Limb (tissue), 2 donors: Measurements from ENCODE around the gene KLHL6.

Experiments used
- DNase-seq, 2 donors: peaks; one replicate each; pipeline ENCODE4 v3.0.0-alpha.2; 2016; ENCODE audit errors: extremely low spot score in 2 of 2

KLHL6 gene

DNA sequence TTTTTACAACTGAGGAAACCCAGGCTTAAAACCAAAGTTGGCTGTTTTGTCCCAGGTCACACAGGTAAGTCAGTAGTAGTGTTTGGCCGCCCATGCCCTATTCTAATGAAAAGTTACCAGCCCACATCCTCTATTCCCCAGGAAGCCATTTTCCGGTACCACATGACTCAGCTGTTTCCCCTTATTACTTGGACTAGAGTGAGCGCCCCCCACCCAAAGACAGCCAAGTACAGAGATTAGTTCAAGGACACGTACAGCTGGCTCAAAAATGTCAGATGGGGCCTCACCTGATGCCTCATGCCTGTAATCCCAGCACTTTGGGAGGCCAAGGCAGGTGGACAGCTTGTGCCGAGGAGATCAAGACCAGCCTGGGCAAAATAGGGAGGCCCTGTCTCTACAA lies 8.5 kb upstream of the KLHL6 start:
- no peak for DNase-seq

- DNase-seq: no peak
Observed at GRCh38 chr3:183563536-183563874, 8.0 kb upstream of the KLHL6 start.

DNA sequence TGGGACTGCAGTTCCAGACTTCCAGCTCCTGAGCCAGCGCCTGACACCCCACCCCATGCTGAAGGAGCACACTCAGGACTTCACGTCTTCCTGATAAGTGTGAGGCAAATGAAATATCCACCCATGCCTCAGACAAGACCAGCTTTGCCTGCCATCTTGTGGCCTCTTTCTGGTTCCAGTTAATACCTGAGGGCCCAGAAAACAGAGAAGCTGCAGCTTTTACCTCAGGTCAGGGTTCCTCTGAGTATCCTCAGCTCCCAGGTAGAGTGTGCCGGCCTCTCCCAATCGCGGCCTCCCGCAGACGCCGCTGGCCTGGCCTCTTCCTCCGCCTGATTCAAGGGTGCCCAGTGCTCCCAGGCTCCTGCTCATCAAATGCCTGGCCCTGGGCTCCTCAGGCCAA lies 5.1 kb upstream of the KLHL6 start:
- DNase-seq: no peak

GRCh38 chr3:183558495-183558894 lies 3.0 kb upstream of the KLHL6 start:
- DNase-seq: no peak

GRCh38 chr3:183556722-183557121 lies 1.2 kb upstream of the KLHL6 start:
- no peak for DNase-seq

- no peak for DNase-seq
Observed at GRCh38 chr3:183554377-183554776, 1.1 kb downstream of the KLHL6 start.

- no peak for DNase-seq
Observed at GRCh38 chr3:183553334-183554026, 2.0 kb downstream of the KLHL6 start.

DNA sequence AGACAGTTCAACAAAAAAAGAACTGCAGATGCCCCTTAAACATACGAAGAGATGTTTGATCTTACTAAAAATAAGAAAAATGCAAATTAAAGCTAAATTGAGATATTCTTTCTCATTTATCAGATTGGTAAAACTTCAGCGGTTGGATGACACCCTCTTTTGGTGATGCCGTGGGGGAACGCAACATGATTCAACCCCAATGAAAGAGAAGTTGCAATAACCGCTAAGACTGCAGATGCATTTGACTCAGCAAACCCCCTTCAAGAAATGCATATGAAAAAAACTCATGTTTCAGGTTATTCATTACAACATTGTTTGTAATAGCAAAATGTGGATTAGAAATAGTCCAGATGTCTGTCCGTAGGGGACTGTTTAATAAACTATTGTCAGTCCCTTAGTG lies 3.6 kb downstream of the KLHL6 start:
- no peak for DNase-seq

- no peak for DNase-seq
Observed at GRCh38 chr3:183548262-183548769, 7.2 kb downstream of the KLHL6 start.

DNA sequence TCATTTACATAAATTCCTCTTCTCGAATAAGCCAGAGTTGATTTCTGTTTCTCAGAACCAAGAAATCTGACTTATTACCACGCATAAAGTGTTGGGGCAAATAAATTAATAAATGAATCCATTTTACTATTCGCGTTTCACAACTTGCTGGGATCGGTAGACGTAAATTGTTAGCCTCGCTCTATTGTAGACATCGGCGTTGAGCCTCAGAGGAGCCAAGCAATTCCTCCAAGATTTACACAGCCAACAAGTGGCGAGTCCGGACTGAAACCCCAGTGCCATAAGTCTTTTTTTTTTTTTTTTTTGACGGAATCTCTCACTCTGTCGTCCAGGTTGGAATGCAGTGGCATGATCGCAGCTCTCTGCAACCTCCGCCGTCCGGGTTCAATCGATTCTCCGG lies 8.9 kb downstream of the KLHL6 start:
- no peak for DNase-seq

DNA sequence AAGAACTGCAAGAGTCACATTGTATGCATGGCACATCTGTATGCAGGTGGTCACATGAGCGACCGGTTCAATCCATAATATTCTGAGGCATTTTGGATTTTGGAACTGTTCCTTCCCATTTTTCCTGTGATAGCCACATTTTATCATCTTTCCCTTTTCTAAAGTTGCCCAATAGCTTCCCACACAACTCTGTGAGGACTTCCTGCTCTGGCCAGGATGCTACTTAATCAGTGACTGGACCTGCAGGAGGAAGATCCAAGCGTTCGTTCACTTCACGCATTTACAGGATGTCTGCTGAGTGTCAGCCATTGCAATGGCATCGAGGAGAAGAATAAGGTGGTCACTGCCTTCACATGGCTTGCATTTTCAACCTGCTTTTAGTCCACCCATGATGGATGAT lies 9.8 kb downstream of the KLHL6 start:
- DNase-seq: no peak

- DNase-seq: no peak
Observed at GRCh38 chr3:183542355-183542754, 13.2 kb downstream of the KLHL6 start.

GRCh38 chr3:183541738-183542137 lies 13.8 kb downstream of the KLHL6 start:
- no peak for DNase-seq

GRCh38 chr3:183541235-183541655 lies 14.3 kb downstream of the KLHL6 start:
- DNase-seq: no peak

GRCh38 chr3:183540501-183541234 lies 14.8 kb downstream of the KLHL6 start:
- DNase-seq: no peak

DNA sequence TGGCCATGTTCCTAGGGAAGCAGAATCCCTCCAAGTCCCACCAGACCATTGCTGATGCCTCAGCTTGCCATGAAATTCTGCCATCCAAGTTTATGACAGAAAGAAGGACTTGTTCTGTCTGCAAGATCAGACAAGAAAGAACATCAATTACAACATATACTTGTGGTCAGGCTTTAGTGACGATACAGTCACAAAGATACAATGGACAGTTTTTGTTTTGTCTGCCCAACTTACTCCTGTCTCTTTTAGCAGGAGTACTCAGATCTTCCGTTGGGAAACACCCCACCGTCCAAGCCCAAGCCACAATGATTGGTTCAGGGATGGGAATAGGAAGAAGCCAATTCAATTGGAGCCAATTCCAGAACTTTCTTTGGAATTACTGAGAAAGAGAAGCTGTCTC lies 15.7 kb downstream of the KLHL6 start:
- no peak for DNase-seq

- no peak for DNase-seq
Observed at GRCh38 chr3:183538486-183538885, 17.0 kb downstream of the KLHL6 start.

- DNase-seq: no peak
Observed at GRCh38 chr3:183537295-183537730, 18.2 kb downstream of the KLHL6 start.

DNA sequence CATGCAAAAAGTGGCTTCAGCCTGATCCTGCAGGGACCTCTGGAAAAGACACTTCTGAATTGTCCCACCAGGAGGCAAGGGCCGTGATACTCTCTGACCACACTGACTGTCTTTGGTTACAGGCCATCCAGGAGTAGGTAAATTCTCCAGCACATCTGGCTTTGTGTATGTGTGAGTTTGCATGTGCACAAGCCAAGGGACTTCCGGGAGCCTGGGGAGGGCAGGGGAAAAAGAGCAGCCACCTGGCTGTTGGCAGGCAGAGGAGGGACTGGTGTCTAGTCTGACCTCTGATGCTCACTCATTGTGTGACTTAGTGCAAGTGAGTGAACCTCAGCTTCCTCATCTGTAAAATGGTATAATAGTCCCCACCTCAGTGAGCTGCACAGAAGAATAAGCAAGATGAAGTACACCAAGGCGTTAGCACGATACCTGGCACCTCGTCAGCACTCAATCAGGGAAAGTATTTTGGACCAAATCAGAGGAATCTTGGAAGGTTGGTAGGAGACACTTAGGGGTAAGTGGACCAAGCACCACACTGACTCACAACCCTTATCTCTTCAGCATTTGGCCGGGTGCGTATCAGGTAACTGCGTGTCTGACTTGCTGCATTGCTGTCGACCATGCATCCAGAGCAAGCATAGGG lies 19.1 kb downstream of the KLHL6 start:
- DNase-seq: no peak

DNA sequence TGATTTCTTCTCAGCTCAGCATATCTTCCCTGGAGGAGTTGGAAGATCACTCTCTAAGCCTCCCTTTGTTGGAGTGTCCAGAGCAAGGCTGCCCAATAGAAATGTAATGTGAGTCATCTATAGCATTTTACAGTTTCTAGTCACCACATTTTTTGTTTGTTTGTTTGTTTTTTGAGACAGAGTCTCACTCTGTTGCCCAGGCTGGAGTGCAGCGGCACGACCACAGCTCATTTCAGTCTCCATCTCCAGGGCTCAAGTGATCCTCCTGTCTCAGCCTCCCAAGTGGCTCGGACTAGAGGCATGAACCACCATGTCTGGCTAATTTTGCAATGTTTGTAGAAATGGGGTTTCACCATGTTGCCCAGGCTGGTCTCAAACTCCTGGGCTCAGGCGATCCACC lies 21.3 kb downstream of the KLHL6 start:
- no peak for DNase-seq

GRCh38 chr3:183533412-183534132 lies 21.9 kb downstream of the KLHL6 start:
- no peak for DNase-seq
